GM12873 (cell line): ENCODE data around the gene SLC44A5.

Source experiments
- TF ChIP-seq, protein P1 (sequence below): IDR thresholded peaks from 2 replicates; pipeline ENCODE4 v1.5.1; 2012; ENCODE audit warnings: low read depth, mild to moderate bottlenecking, moderate library complexity, low read length, control low read depth; ENCODE audit not compliant: insufficient read depth; ENCODE audit errors: missing control alignments

Gene SLC44A5

DNA sequence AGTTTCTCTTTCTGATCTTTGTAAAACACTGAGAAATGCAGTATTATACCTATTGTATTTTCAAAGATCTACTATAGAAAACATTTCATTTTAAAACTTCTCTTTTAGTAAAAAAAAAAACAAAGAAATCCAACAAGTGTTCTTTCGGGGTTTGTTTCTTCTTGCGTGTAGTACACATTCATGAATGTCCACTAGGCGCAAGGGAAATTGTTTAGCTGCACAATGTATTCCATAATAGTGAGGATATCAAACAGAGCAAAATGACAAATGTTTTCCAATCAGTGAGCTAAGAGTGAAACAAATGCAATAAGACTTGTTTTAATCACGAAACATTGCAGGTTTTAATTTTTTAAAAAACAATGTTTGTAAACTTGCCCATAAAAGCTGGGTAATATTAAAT is 408.2 kb downstream of the SLC44A5 start:
- TF ChIP-seq, protein P1, sequence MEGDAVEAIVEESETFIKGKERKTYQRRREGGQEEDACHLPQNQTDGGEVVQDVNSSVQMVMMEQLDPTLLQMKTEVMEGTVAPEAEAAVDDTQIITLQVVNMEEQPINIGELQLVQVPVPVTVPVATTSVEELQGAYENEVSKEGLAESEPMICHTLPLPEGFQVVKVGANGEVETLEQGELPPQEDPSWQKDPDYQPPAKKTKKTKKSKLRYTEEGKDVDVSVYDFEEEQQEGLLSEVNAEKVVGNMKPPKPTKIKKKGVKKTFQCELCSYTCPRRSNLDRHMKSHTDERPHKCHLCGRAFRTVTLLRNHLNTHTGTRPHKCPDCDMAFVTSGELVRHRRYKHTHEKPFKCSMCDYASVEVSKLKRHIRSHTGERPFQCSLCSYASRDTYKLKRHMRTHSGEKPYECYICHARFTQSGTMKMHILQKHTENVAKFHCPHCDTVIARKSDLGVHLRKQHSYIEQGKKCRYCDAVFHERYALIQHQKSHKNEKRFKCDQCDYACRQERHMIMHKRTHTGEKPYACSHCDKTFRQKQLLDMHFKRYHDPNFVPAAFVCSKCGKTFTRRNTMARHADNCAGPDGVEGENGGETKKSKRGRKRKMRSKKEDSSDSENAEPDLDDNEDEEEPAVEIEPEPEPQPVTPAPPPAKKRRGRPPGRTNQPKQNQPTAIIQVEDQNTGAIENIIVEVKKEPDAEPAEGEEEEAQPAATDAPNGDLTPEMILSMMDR: no peak

DNA sequence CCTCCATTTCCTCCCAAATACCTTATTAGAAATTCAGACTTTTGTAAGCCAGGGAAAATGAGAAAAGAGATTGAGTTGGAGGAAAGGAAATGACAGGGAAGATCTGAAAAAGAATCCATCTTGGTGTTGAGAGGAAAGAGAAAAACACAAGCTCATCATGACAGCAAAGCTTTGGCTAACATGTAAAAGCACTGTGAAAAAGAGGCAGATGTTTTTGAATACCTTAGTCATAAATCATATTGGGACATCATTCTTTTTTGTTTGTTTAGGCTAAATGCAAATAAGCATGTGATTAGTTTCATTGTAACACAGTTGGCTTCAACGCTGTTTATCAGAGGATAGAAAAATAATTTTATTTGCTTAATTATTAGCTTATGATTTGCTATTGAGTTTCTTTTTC is 412.2 kb downstream of the SLC44A5 start:
- TF ChIP-seq, protein P1: no peak

DNA sequence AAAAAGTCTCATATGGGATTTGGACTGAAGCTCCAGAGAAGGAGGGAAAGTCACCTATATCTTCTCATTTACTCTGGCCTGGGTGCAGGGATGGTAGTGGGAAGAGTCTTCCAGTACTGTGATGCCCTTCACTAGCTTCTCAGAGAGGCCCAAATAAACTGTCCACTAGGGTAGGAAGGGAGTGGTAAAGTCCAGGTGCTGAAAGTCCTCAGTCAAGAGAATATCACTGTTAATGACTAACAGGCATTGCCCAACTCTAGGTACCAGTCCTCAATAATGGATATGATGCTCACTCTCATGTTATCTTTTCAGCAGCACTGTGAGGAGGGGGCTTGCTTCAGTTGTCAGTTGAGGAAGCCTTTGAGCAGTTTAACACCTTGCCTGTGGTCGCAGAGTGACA is 412.8 kb downstream of the SLC44A5 start:
- TF ChIP-seq, protein P1: no peak

DNA sequence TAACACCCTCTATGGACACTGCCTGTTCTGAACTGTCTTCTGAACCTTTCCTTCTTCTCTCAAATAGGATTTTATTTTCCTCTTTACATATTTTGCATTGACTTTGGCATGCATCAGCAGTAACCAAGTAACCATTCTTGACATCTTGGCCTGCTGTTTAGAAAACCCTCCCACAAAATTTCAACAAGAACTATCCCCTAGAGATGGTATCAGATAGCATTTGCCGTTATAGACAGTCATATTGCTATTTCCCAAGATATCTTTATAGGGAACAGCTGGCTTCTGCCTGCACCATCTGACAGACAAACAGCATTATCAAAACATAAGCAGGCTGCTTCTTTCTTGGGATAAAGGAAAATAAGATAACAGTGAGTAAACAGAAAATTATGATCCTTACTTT is 422.0 kb downstream of the SLC44A5 start:
- TF ChIP-seq, protein P1: no peak

DNA sequence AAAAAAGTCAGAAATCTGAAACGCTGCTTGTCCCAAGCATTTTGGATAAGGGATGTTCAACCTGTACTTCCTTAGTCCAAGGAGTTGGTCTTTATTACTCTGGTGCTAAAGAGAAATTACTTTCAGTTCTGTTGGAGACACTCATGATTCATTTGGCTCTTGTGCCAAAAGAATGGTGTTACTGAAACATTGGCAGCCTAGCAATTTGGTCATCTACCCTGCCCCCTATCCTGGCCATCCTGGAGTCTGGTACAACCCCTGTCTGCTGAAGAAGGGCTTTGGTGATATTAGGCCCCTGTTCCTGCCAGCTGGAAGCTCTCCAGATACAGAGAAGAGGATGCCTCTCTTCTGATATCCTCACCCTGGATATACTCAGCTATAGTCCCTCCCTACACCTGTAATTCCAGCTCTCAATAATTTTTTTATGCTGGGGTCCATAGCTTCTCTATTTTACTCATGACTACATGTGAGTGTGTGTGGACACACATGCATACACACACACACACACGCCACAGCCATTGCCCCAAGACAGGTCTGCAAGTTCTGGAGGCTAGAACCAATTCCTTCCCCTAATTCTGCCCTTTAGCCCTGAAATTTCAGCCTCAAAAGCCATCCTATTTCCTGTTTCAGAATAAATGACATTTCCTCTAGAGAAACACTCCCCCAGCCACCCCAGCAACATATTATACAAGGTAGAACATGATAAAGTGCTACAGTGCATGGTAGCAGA is 436.7 kb downstream of the SLC44A5 start:
- TF ChIP-seq, protein P1: no peak

DNA sequence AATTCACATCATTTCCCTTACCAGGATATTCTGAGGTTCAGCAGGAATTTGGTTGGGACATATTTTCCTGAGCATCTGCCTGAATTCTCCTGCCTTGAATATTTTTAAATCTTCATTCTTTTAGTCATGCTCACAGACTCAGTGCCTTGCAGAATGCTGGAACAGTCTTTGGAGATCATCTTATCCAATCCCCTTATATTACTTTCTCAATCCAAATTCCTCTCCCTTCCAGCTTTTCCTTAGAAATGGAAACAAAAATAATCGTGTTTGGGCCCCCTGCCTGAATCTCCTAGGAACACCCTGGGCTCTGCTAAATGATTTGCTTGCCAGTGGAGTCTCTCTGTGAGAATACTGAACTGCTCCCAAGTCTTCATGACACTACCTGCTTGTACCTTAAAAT is 438.4 kb downstream of the SLC44A5 start:
- TF ChIP-seq, protein P1: no peak

DNA sequence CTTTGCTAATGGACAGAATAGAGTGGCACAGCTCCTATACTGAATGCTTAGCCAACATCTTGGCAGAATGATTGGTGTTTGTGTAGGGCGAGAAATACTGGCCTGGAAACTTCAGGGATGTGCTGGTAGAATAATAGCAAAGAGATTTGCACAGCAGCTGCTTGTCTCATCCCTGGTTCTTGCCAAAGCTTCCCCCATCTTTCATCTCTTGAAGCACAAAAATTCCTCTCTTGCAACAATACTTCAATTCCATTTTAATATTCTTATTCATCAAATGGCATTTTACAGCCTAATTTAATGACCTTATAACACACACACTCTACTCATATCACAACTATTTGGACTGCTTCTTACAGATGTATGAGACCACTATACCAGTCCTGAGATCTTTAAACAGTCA is 439.0 kb downstream of the SLC44A5 start:
- TF ChIP-seq, protein P1: no peak
